ENCODE results near the gene CDH8.

- TF ChIP-seq CEBPB (IDR thresholded peaks at IDR 0.05) (no peak), RAD21 (IDR thresholded peaks at IDR 0.05; ENCODE audit: low read depth) (no peak), TAF1 (IDR thresholded peaks at IDR 0.05; ENCODE audit: low read depth) (no peak), EP300 (IDR thresholded peaks at IDR 0.05; ENCODE audit: borderline replicate concordance) (no peak), YY1 (IDR thresholded peaks at IDR 0.05; ENCODE audit: low read depth) (no peak), FOXM1 (IDR thresholded peaks at IDR 0.05; ENCODE audit: borderline replicate concordance, low read depth) (no peak), MAX (IDR thresholded peaks at IDR 0.05) (no peak), TEAD4 (IDR thresholded peaks at IDR 0.05) (no peak), CREB1 (IDR thresholded peaks at IDR 0.05; ENCODE audit: low read depth) (no peak), EGR1 (IDR thresholded peaks at IDR 0.05) (no peak), REST (IDR thresholded peaks at IDR 0.05; ENCODE audit: low read depth) (no peak), NFIC (IDR thresholded peaks at IDR 0.05) (no peak), TCF12 (IDR thresholded peaks at IDR 0.05; ENCODE audit: low read depth) (no peak), USF1 (IDR thresholded peaks at IDR 0.05) (no peak)
Measured at GRCh38 chr16:62029947-62030346, 6.3 kb downstream of the CDH8 start.

Data from Ishikawa (cell line).